Measurements from ENCODE around the gene NLGN1. TPM values are rescaled to one million over a fixed set of nuclear protein-coding genes. Genes with fewer than 3 reads are reported as not detected.
"Not testable (repeated sequence)": the region's sequence is repeated elsewhere in the genome, so short reads cannot be mapped to it uniquely, and the experiment has no call there.

The NLGN1 gene
- total and polyA plus RNA-seq, 2 experiments from 2014 or later: 5.1 to 11.2 TPM

GRCh38 chr3:173588556-173588955 is 191.0 kb downstream of the NLGN1 start:
- DNase-seq (ENCODE audit: low spot score): no peak
- Histone ChIP-seq H3K79me2 (peaks cover 2% of the 10 kb centered on the region), H3K9me3 (ENCODE audit: low read depth) (no peaks in the 10 kb centered on the region), H3K4me2 (no peak overlapping the region), H2AFZ (no peak overlapping the region), H3K27me3 (peaks cover 19% of the 10 kb centered on the region), H4K20me1 (ENCODE audit: insufficient read depth, poor library complexity, severe bottlenecking) (no peaks in the 10 kb centered on the region), H3K4me1 (ENCODE audit: insufficient read depth) (no peaks in the 10 kb centered on the region), H3K4me3 (no peak overlapping the region), H3K27ac (no peak overlapping the region), H3K36me3 (replicated peaks; ENCODE audit: insufficient read depth, low read depth) (no peaks in the 10 kb centered on the region), H3K9me2 (replicated peaks; ENCODE audit: insufficient read depth) (no peaks in the 10 kb centered on the region)
- WGBS (ENCODE audit: low lambda C conversion rate, missing lambda C conversion rate): 79% methylated on average over 3 of the region's 3 CpGs
- TF ChIP-seq EZH2phosphoT487 (IDR thresholded peaks at IDR 0.05; ENCODE audit: low read depth, severe bottlenecking, unreplicated experiment): no peak
- no peak for TF ChIP-seq EZH2 (IDR thresholded peaks at IDR 0.05; ENCODE audit: borderline replicate concordance)
- no peak for TF ChIP-seq CTCF (IDR thresholded peaks at IDR 0.05; ENCODE audit: poor library complexity)

GRCh38 chr3:173589116-173589515 is 191.6 kb downstream of the NLGN1 start:
- H3K9me2 ChIP-seq (replicated peaks; ENCODE audit: insufficient read depth): no peaks in the 10 kb centered on the region
- no peak overlapping the region for H3K4me3 ChIP-seq
- TF ChIP-seq EZH2 (IDR thresholded peaks at IDR 0.05; ENCODE audit: borderline replicate concordance) (no peak), EZH2phosphoT487 (IDR thresholded peaks at IDR 0.05; ENCODE audit: low read depth, severe bottlenecking, unreplicated experiment) (no peak), CTCF (IDR thresholded peaks at IDR 0.05; ENCODE audit: poor library complexity) (no peak)
- DNase-seq (ENCODE audit: low spot score): no peak
- H3K36me3 ChIP-seq (replicated peaks; ENCODE audit: insufficient read depth, low read depth): no peaks in the 10 kb centered on the region
- H3K27me3 ChIP-seq: peaks cover 19% of the 10 kb centered on the region
- H3K79me2 ChIP-seq: peaks cover 2% of the 10 kb centered on the region
- H3K4me2 ChIP-seq: no peak overlapping the region
- H3K9me3 ChIP-seq (ENCODE audit: low read depth): no peaks in the 10 kb centered on the region
- 90% methylated on average over 1 of the region's 1 CpG for WGBS (ENCODE audit: low lambda C conversion rate, missing lambda C conversion rate)
- no peaks in the 10 kb centered on the region for H3K4me1 ChIP-seq (ENCODE audit: insufficient read depth)
- H3K27ac ChIP-seq: no peak overlapping the region
- no peaks in the 10 kb centered on the region for H4K20me1 ChIP-seq (ENCODE audit: insufficient read depth, poor library complexity, severe bottlenecking)
- H2AFZ ChIP-seq: no peak overlapping the region

- Histone ChIP-seq H3K27me3 (peaks cover 10% of the 10 kb centered on the region), H3K27ac (no peak overlapping the region), H3K4me3 (no peak overlapping the region), H2AFZ (no peak overlapping the region), H3K9me3 (ENCODE audit: low read depth) (no peaks in the 10 kb centered on the region), H3K4me1 (ENCODE audit: insufficient read depth) (no peaks in the 10 kb centered on the region), H3K9me2 (replicated peaks; ENCODE audit: insufficient read depth) (no peaks in the 10 kb centered on the region), H3K79me2 (peaks cover 2% of the 10 kb centered on the region), H3K4me2 (no peak overlapping the region), H4K20me1 (ENCODE audit: insufficient read depth, poor library complexity, severe bottlenecking) (no peaks in the 10 kb centered on the region), H3K36me3 (replicated peaks; ENCODE audit: insufficient read depth, low read depth) (no peaks in the 10 kb centered on the region)
- no peak for DNase-seq (ENCODE audit: low spot score)
- WGBS (ENCODE audit: low lambda C conversion rate, missing lambda C conversion rate): 95% methylated on average over 2 of the region's 2 CpGs
- TF ChIP-seq EZH2phosphoT487 (IDR thresholded peaks at IDR 0.05; ENCODE audit: low read depth, severe bottlenecking, unreplicated experiment) (no peak), CTCF (IDR thresholded peaks at IDR 0.05; ENCODE audit: poor library complexity) (no peak), EZH2 (IDR thresholded peaks at IDR 0.05; ENCODE audit: borderline replicate concordance) (no peak)
Measured at GRCh38 chr3:173591401-173591800, 193.9 kb downstream of the NLGN1 start.

GRCh38 chr3:173594881-173595280 is 197.3 kb downstream of the NLGN1 start:
- not testable (repeated sequence) for H3K27ac ChIP-seq; H2AFZ ChIP-seq; H3K9me3 ChIP-seq (ENCODE audit: low read depth); H3K79me2 ChIP-seq; H3K9me2 ChIP-seq (replicated peaks; ENCODE audit: insufficient read depth); H3K4me1 ChIP-seq (ENCODE audit: insufficient read depth); H3K4me3 ChIP-seq; DNase-seq (ENCODE audit: low spot score); H4K20me1 ChIP-seq (ENCODE audit: insufficient read depth, poor library complexity, severe bottlenecking); H3K4me2 ChIP-seq; H3K36me3 ChIP-seq (replicated peaks; ENCODE audit: insufficient read depth, low read depth); H3K27me3 ChIP-seq
- WGBS (ENCODE audit: low lambda C conversion rate, missing lambda C conversion rate): 60% methylated on average over 3 of the region's 3 CpGs

Data from hepatocyte (in vitro differentiated cells).